ENCODE results near the gene TOP3A. TPM values are rescaled to one million over a fixed set of nuclear protein-coding genes. Genes with fewer than 3 reads are reported as not detected.

TOP3A gene
- total RNA-seq, 1 donor from 2014 or later = 52.8 TPM

GRCh38 chr17:18270046-18270931, 44.5 kb downstream of the TOP3A start:
- Histone ChIP-seq H3K27me3 (no peaks in the 10 kb centered on the region), H3K9me3 (no peaks in the 10 kb centered on the region), H3K4me3 (no peak overlapping the region), H3K36me3 (peaks cover 18 to 31% of the 10 kb centered on the region in 2 donors), H3K4me1 (no peaks in the 10 kb centered on the region), H3K27ac (no peak overlapping the region)
- intact Hi-C loops (cut with DNase I) = no loop called here
- no peak for DNase-seq (ENCODE audit: low spot score in 2 of 2)
- TF ChIP-seq CTCF (IDR thresholded peaks at IDR 0.05) = no peak

DNA sequence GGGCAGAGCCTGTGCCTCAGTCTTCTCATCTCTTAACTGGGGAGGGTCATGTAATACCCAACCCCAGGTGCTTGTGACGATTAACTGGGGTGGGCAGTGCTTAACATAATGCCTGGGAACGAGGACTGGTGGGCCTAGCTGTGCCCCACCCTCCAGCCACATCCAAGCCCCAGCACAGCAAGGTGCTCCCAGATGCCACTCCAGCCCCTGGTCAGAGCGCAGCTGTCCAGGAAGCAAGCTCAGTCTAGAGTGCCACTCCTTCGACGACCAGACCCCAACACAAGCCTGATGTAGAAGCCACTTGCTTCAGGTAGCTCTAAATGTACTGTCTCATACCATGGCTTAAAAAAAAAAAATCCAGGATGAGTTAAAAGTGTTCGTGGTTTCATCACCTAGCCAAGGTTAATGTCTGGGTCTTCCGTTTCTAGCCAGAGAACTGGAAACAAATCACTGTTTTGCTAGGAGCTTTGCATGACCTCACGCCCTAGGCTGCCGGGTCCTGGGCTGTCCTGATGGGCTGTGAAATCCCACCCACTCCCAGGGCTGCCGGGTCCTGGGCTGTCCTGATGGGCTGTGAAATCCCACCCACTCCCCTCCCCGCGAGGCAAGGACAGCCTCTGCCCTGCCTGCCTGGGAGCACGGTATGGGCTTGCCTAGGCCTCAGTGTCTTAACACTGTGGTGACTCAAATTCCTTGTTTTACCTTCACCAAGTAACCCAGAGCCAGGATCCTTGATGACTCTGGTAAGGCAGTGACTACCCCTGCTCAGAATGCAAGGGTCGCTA, 46.7 kb downstream of the TOP3A start:
- Histone ChIP-seq H3K36me3 (peaks cover 25 to 34% of the 10 kb centered on the region in 2 donors), H3K27me3 (no peaks in the 10 kb centered on the region), H3K27ac (no peak overlapping the region), H3K4me1 (peaks cover 0 to under 1% of the 10 kb centered on the region in 2 donors), H3K9me3 (no peaks in the 10 kb centered on the region), H3K4me3 (no peak overlapping the region)
- no peak for TF ChIP-seq CTCF (IDR thresholded peaks at IDR 0.05)
- intact Hi-C loops (cut with DNase I) = loop anchor here (5.0 kb wide), 1 partner anchor 44 kb away; the partner anchor contains the start of gene TOP3A
- no peak for DNase-seq (ENCODE audit: low spot score in 2 of 2)

- no peaks in the 10 kb centered on the region for H3K27me3 ChIP-seq
- no peak for TF ChIP-seq CTCF (IDR thresholded peaks at IDR 0.05)
- H3K9me3 ChIP-seq = no peaks in the 10 kb centered on the region
- no peak overlapping the region for H3K4me3 ChIP-seq
- no peak overlapping the region for H3K27ac ChIP-seq
- peaks cover 29 to 37% of the 10 kb centered on the region in 2 donors for H3K36me3 ChIP-seq
- intact Hi-C loops (cut with DNase I) = loop anchor here (5.0 kb wide), 1 partner anchor 45 kb away; the partner anchor contains the start of gene TOP3A
- no peak for DNase-seq (ENCODE audit: low spot score in 2 of 2)
- H3K4me1 ChIP-seq = peaks cover 0 to 8% of the 10 kb centered on the region in 2 donors
Measured at GRCh38 chr17:18267366-18267765, 47.4 kb downstream of the TOP3A start.

DNA sequence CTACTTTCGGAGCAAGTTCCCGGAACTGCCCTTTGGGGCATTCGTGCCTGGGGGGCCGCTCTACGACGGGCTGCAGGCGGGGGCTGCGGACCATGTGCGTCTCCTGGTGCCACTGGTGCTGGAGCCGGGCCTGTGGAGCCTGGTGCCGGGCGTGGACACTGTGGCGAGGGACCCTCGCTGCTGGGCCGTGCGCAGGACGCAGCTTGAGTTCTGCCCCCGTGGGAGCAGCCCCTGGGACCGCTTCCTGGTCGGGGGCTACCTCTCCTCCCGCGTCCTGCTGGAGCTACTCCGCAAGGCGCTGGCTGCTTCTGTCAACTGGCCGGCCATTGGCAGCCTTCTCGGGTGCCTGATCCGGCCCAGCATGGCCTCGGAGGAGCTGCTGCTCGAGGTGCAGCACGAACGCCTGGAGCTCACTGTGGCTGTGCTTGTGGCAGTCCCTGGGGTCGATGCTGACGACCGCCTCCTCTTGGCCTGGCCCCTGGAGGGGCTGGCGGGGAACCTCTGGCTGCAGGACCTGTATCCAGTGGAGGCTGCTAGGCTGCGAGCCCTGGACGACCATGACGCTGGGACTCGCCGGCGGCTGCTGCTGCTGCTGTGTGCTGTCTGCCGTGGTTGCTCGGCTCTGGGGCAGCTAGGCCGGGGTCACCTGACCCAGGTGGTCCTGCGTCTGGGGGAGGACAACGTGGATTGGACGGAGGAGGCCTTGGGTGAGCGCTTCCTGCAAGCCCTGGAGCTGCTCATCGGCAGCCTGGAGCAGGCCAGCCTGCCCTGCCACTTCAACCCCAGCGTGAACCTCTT, 50.7 kb downstream of the TOP3A start:
- H3K4me3 ChIP-seq = no peak overlapping the region
- H3K27ac ChIP-seq = no peak overlapping the region
- H3K9me3 ChIP-seq = no peaks in the 10 kb centered on the region
- TF ChIP-seq CTCF (IDR thresholded peaks at IDR 0.05) = no peak
- H3K36me3 ChIP-seq = peaks cover 29 to 37% of the 10 kb centered on the region in 2 donors
- intact Hi-C loops (cut with DNase I) = no loop called here
- H3K27me3 ChIP-seq = no peaks in the 10 kb centered on the region
- peaks cover 7 to 29% of the 10 kb centered on the region in 2 donors for H3K4me1 ChIP-seq
- DNase-seq (ENCODE audit: low spot score in 2 of 2) = no peak

GRCh38 chr17:18262641-18263040, 52.2 kb downstream of the TOP3A start:
- Histone ChIP-seq H3K4me3 (no peak overlapping the region), H3K36me3 (peaks cover 29 to 37% of the 10 kb centered on the region in 2 donors), H3K4me1 (peaks cover 7 to 33% of the 10 kb centered on the region in 2 donors), H3K27ac (peak overlapping the region; percentile 93 to 96), H3K9me3 (no peaks in the 10 kb centered on the region), H3K27me3 (no peaks in the 10 kb centered on the region)
- TF ChIP-seq CTCF (IDR thresholded peaks at IDR 0.05) = no peak
- intact Hi-C loops (cut with DNase I) = no loop called here
- DNase-seq (ENCODE audit: low spot score in 2 of 2) = no peak
